B cell (primary cell): ENCODE data around the gene CRB1. TPM values are rescaled to one million over a fixed set of nuclear protein-coding genes. Genes with fewer than 3 reads are reported as not detected.

Experiments used
- ATAC-seq: fragments of 200-7000 bp; cut with Tn5 transposase; one replicate; pipeline ENCODE4 v1.10.0; 2021; ENCODE audit warnings: low read depth, mild to moderate bottlenecking, moderate number of reproducible peaks, moderate library complexity
- CTCF ChIA-PET: fragments of 350-600 bp; sonication (Branson Sonifier 250); formaldehyde crosslinking; loops from one replicate; lab custom pipeline; 2021; ENCODE audit warnings: antibody characterized with exemption, inconsistent platforms; lab: Charles Lee
- POLR2A ChIA-PET: fragments of 350-600 bp; sonication (Branson Sonifier 250); formaldehyde crosslinking; loops from one replicate; lab custom pipeline; 2021; ENCODE audit warnings: antibody characterized with exemption; lab: Charles Lee
- DNase-seq: peaks from one replicate; pipeline ENCODE4 v3.0.0; 2013
- H2AFZ ChIP-seq: 2 replicates; pipeline ENCODE4 v1.6.1; 2012; ENCODE audit warnings: mild to moderate bottlenecking, low read depth, low read length; ENCODE audit not compliant: insufficient read depth, poor library complexity, severe bottlenecking
- H3K27ac ChIP-seq, 2 donors: 1 replicate in 1 of 2; 2 replicates in 1 of 2; pipeline ENCODE4 v1.5.1; 2012 to 2013; ENCODE audit warnings: low read length in 2 of 2, mild to moderate bottlenecking in 2 of 2, moderate library complexity in 1 of 2
- H3K27me3 ChIP-seq, 4 experiments: fragments of 200-600 bp in 1 of 4; sonication (generic) in 1 of 4; replicated peaks in 1 of 4; 1 replicate in 2 of 4; 2 replicates in 2 of 4; pipeline versions ENCODE4 v1.6.1 to v1.7.0; 2013 to 2016; ENCODE audit warnings: low read length in 3 of 4, mild to moderate bottlenecking in 2 of 4, mixed read lengths in 1 of 4, moderate library complexity in 1 of 4; ENCODE audit not compliant: insufficient read depth in 4 of 4, control insufficient read depth in 3 of 4; ENCODE audit errors: control extremely low read depth in 1 of 4
- H3K36me3 ChIP-seq, 2 experiments: replicated peaks in 1 of 2; 1 replicate in 1 of 2; 2 replicates in 1 of 2; pipeline versions ENCODE4 v1.6.1 to v1.7.1; 2013; ENCODE audit warnings: low read length in 1 of 2; ENCODE audit not compliant: insufficient read depth in 2 of 2, control insufficient read depth in 1 of 2; ENCODE audit errors: control extremely low read depth in 1 of 2, extremely low read depth in 1 of 2
- H3K4me1 ChIP-seq, 2 donors: fragments of 200-600 bp in 1 of 2; sonication (generic) in 1 of 2; 1 replicate in 1 of 2; 2 replicates in 1 of 2; pipeline versions ENCODE4 v1.5.1 to v1.6.1; 2013 to 2017; ENCODE audit warnings: low read length in 2 of 2; ENCODE audit not compliant: control insufficient read depth in 2 of 2, insufficient read depth in 2 of 2
- H3K4me2 ChIP-seq: replicated peaks from 2 replicates; pipeline ENCODE3; 2012; ENCODE audit warnings: mild to moderate bottlenecking, low read depth, low read length; ENCODE audit not compliant: poor library complexity, severe bottlenecking
- H3K4me3 ChIP-seq, 5 experiments: fragments of 200-600 bp in 1 of 5; sonication (generic) in 1 of 5; 1 replicate in 3 of 5; 2 replicates in 2 of 5; pipeline versions ENCODE4 v1.5.1 to v1.7.0; 2011 to 2016; ENCODE audit warnings: low read length in 4 of 5, mild to moderate bottlenecking in 4 of 5, low read depth in 2 of 5, control low read depth in 1 of 5, moderate library complexity in 1 of 5; ENCODE audit not compliant: insufficient read depth in 1 of 5; ENCODE audit errors: control extremely low read depth in 1 of 5, extremely low read depth in 1 of 5
- H3K79me2 ChIP-seq: fragments of 200-600 bp; sonication (generic); one replicate; pipeline ENCODE4 v1.6.0; 2016; ENCODE audit warnings: low read length; ENCODE audit not compliant: control insufficient read depth, insufficient read depth
- H3K9ac ChIP-seq: fragments of 200-600 bp; sonication (generic); 2 replicates; pipeline ENCODE4 v1.6.1; 2017; ENCODE audit warnings: mild to moderate bottlenecking, low read length, moderate library complexity
- H3K9me3 ChIP-seq, 3 donors: one replicate each; pipeline versions ENCODE4 v1.6.1 to v1.7.1; 2013; ENCODE audit warnings: low read length in 2 of 3; ENCODE audit not compliant: control insufficient read depth in 2 of 3, insufficient read depth in 1 of 3; ENCODE audit errors: control extremely low read depth in 1 of 3
- H4K20me1 ChIP-seq: 2 replicates; pipeline ENCODE4 v1.6.0; 2012; ENCODE audit warnings: mild to moderate bottlenecking, low read length; ENCODE audit not compliant: insufficient read depth, control insufficient read depth, poor library complexity, severe bottlenecking
- H3K27ac Mint-ChIP-seq: one replicate; pipeline ENCODE4 v1.8.0; 2021; ENCODE audit warnings: mixed read lengths
- H3K27me3 Mint-ChIP-seq: one replicate; pipeline ENCODE4 v1.8.0; 2021; ENCODE audit warnings: mixed read lengths
- H3K4me1 Mint-ChIP-seq: one replicate; pipeline ENCODE4 v1.8.0; 2021; ENCODE audit warnings: mixed read lengths
- H3K4me3 Mint-ChIP-seq: one replicate; pipeline ENCODE4 v1.8.0; 2021; ENCODE audit warnings: mixed read lengths
- H3K9me3 Mint-ChIP-seq: one replicate; pipeline ENCODE4 v1.8.0; 2022; ENCODE audit warnings: mixed read lengths; ENCODE audit not compliant: insufficient read depth
- EZH2 ChIP-seq: IDR thresholded peaks from 2 replicates; pipeline ENCODE4 v1.6.1; 2012; ENCODE audit warnings: borderline replicate concordance, low read depth, mild to moderate bottlenecking, moderate library complexity, low read length; ENCODE audit not compliant: insufficient read depth, poor library complexity, severe bottlenecking
- WGBS: methylation state at CpG from one replicate; pipeline ENCODE4 v1.1.5; 2013; ENCODE audit warnings: missing lambda C conversion rate; ENCODE audit not compliant: insufficient coverage; 5-methylcytosine and 5-hydroxymethylcytosine counted together
- intact Hi-C: fragments of 100-400 bp; cut with micrococcal nuclease; formaldehyde crosslinking; loops from one replicate; pipeline ENCODE4 v1.10.0; 2022
- polyA plus RNA-seq: library from polyadenylated mRNA; depleted of rRNA; stranded (reverse); fragments of >200 nt; gene quantifications from 2 replicates; pipeline ENCODE4 v1.2.3, GENCODE V29; 2012
- total RNA-seq, 2 donors: library from RNA; stranded (reverse); fragments of 120-200 nt in 1 of 2; gene quantifications; 1 replicate in 1 of 2; 2 replicates in 1 of 2; pipeline versions ENCODE4 v1.2.3 to v1.2.4, GENCODE V29; 2013 to 2022
- TF ChIP-seq, protein P1 (sequence below): fragments of 200-600 bp; IDR thresholded peaks from one replicate; pipeline ENCODE4 v1.8.0; 2022; ENCODE audit warnings: antibody characterized with exemption, mild to moderate bottlenecking

The CRB1 gene
- total and polyA plus RNA-seq, 2 donors (not counting 1 experiment from before 2014, with no cell fraction given), result 0.15 TPM; not detected in 1

DNA sequence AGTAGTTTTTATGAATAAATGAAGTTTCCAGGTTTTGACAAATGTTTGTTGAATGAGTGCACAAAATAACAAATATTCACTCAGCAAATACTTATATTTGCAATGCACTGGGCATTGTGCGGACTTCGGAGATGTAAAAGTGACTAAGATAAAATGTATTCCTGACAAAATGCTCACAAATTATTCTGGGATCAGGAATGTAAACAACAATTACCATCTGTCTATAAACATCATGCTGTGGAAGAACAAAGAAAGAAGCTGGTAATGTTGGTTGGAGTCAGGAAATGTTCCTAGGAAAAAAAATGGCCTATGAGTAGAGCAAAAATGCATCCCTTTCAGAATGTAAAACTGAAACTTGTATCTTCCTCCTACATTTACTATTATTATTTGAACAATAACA, 68.5 kb downstream of the CRB1 start:
- H3K4me1 ChIP-seq, result no peaks in the 10 kb centered on the region
- POLR2A ChIA-PET, result no interaction called here
- H3K4me1 Mint-ChIP-seq, result no peaks in the 10 kb centered on the region
- H3K4me3 Mint-ChIP-seq, result no peak overlapping the region
- H3K4me3 ChIP-seq, result no peak overlapping the region
- DNase-seq (no peak), ATAC-seq (no peak)
- no peak overlapping the region for H2AFZ ChIP-seq
- no CpG with 5 or more reads among the region's 2 CpGs for WGBS
- intact Hi-C loops, result no loop called here
- no peaks in the 10 kb centered on the region for H3K27me3 ChIP-seq
- H3K9me3 ChIP-seq, result no peaks in the 10 kb centered on the region
- H3K9ac ChIP-seq, result no peak overlapping the region
- no peak overlapping the region for H3K4me2 ChIP-seq
- no peaks in the 10 kb centered on the region for H3K9me3 Mint-ChIP-seq
- no peak overlapping the region for H3K27ac Mint-ChIP-seq
- peaks cover 12% of the 10 kb centered on the region for H3K27me3 Mint-ChIP-seq
- no peak overlapping the region for H3K27ac ChIP-seq
- H3K36me3 ChIP-seq, result no peaks in the 10 kb centered on the region
- TF ChIP-seq EZH2, result no peak
- TF ChIP-seq, protein P1, sequence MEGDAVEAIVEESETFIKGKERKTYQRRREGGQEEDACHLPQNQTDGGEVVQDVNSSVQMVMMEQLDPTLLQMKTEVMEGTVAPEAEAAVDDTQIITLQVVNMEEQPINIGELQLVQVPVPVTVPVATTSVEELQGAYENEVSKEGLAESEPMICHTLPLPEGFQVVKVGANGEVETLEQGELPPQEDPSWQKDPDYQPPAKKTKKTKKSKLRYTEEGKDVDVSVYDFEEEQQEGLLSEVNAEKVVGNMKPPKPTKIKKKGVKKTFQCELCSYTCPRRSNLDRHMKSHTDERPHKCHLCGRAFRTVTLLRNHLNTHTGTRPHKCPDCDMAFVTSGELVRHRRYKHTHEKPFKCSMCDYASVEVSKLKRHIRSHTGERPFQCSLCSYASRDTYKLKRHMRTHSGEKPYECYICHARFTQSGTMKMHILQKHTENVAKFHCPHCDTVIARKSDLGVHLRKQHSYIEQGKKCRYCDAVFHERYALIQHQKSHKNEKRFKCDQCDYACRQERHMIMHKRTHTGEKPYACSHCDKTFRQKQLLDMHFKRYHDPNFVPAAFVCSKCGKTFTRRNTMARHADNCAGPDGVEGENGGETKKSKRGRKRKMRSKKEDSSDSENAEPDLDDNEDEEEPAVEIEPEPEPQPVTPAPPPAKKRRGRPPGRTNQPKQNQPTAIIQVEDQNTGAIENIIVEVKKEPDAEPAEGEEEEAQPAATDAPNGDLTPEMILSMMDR, result no peak
- CTCF ChIA-PET, result interaction anchor here (1.0 kb wide), 1 partner anchor 97 kb away, joined by 3 read pairs; no protein-coding TSS in a partner anchor
- H4K20me1 ChIP-seq, result no peaks in the 10 kb centered on the region
- no peaks in the 10 kb centered on the region for H3K79me2 ChIP-seq

DNA sequence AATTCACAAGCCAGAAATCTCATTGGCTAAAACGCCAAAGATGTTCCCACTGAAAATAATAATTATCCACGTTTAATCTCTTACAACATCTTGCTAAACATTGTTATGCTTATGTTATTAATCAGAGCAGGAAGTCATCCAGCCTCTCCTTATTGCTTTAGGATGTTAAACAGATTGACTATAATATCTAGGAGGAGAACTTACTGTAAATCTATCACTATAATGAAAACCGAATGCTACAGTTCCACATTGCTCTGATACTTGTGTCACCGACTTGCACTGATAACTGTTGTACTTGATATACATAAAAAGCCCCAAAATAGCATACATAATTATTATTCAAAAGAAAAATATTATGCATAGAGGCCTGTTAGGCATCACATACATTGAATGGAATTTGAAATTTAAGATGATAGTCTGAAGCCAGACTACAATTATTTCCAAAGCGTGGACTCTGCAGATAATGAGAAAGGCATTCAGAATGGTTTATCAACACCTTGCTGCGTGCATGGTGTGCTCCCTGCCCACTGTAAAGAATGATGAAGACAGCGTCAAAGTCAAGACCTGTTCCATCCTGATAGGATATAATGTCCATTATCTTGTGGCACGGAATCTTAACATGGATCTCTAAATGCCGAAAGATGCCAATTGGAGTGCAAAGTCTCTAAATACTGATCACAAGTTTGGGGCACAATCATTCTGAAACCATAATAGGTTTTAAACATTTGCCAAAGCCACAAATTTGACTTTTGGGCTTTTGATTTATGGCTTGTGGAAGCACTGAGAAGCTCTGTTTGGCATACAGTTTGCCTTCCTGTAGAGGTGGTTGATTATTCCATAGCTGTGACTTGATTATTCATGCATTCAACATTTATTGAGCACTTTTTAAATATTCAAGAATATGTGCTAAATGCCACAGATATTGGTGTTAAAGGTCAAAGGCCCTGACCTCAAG, 71.3 kb downstream of the CRB1 start:
- no peaks in the 10 kb centered on the region for H3K4me1 Mint-ChIP-seq
- intact Hi-C loops, result no loop called here
- CTCF ChIA-PET, result no interaction called here

More for the DNA sequence above, 71.3 kb downstream of the CRB1 start:
- Histone ChIP-seq H3K4me2 (no peak overlapping the region), H3K36me3 (no peaks in the 10 kb centered on the region), H3K27me3 (no peaks in the 10 kb centered on the region), H3K4me3 (no peak overlapping the region), H4K20me1 (no peaks in the 10 kb centered on the region), H3K9ac (no peak overlapping the region), H3K79me2 (no peaks in the 10 kb centered on the region), H3K27ac (no peak overlapping the region), H3K4me1 (no peaks in the 10 kb centered on the region), H3K9me3 (no peaks in the 10 kb centered on the region), H2AFZ (no peak overlapping the region)
- peaks cover 16% of the 10 kb centered on the region for H3K27me3 Mint-ChIP-seq
- TF ChIP-seq, protein P1, result no peak
- TF ChIP-seq EZH2, result no peak
- POLR2A ChIA-PET, result no interaction called here
- no peak overlapping the region for H3K4me3 Mint-ChIP-seq
- 73% methylated on average over 5 of the region's 9 CpGs for WGBS
- ATAC-seq (no peak), DNase-seq (no peak)
- H3K27ac Mint-ChIP-seq, result no peak overlapping the region
- H3K9me3 Mint-ChIP-seq, result no peaks in the 10 kb centered on the region
